Endothelial cell of umbilical vein (primary cell): ENCODE measurements around the gene BCR. TPM values are rescaled to one million over a fixed set of nuclear protein-coding genes. Genes with fewer than 3 reads are reported as not detected.

Experiments
- BruUV-seq: library from RNA; stranded (reverse); fragments of 400-500 nt; replicated peaks from 2 replicates; lab custom pipeline; 2021; lab: Mats Ljungman, UMichigan
- CTCF ChIA-PET: fragments of 300-600, 350-600 bp; sonication (Branson Sonifier 250); formaldehyde crosslinking; loops from one replicate; lab custom pipeline; 2021; ENCODE audit warnings: antibody characterized with exemption, inconsistent platforms; lab: Charles Lee
- POLR2A ChIA-PET: fragments of 300-600, 350-600 bp; sonication (Branson Sonifier 250); formaldehyde crosslinking; loops from one replicate; lab custom pipeline; 2021; ENCODE audit warnings: antibody characterized with exemption, inconsistent platforms; lab: Charles Lee
- DNase-seq: peaks from one replicate; pipeline ENCODE4 v3.0.0-alpha.2; 2011; ENCODE audit warnings: low read depth, low spot score
- FAIRE-seq: peaks from 2 replicates; lab custom pipeline; 2011; peaks lifted over from hg19 to GRCh38; lab: Jason Lieb, UNC
- H2AFZ ChIP-seq: 2 replicates; pipeline ENCODE4 v1.6.0; 2012; ENCODE audit warnings: low read depth, low read length, control low read depth, inconsistent platforms
- H3K27ac ChIP-seq: 2 replicates; pipeline ENCODE4 v1.5.1; 2011; ENCODE audit warnings: low read depth, mild to moderate bottlenecking, control low read depth, low read length, moderate library complexity; ENCODE audit not compliant: insufficient read depth
- H3K27me3 ChIP-seq, 2 experiments: 2 replicates each; pipeline versions ENCODE4 v1.6.0 to v1.6.1; 2011; ENCODE audit warnings: low read length in 2 of 2, mixed read lengths in 1 of 2; ENCODE audit not compliant: control insufficient read depth in 2 of 2, insufficient read depth in 2 of 2
- H3K36me3 ChIP-seq, 2 experiments: 2 replicates in 1 of 2; 3 replicates in 1 of 2; pipeline ENCODE4 v1.5.1; 2011; ENCODE audit warnings: low read length in 2 of 2, mild to moderate bottlenecking in 1 of 2, moderate library complexity in 1 of 2; ENCODE audit not compliant: control insufficient read depth in 2 of 2, insufficient read depth in 2 of 2; ENCODE audit errors: extremely low read depth in 1 of 2
- H3K4me1 ChIP-seq: 3 replicates; pipeline ENCODE4 v1.5.1; 2011; ENCODE audit warnings: mild to moderate bottlenecking, low read length; ENCODE audit not compliant: control insufficient read depth, insufficient read depth; ENCODE audit errors: extremely low read depth
- H3K4me2 ChIP-seq: 2 replicates; pipeline ENCODE4 v1.6.1; 2011; ENCODE audit warnings: low read length, control low read depth, mixed read lengths; ENCODE audit not compliant: insufficient read depth
- H3K4me3 ChIP-seq, 3 experiments: fragments of 200-600 bp in 1 of 3; sonication (generic), shearing (Covaris generic) in 1 of 3; replicated peaks in 1 of 3; 2 replicates each; pipeline ENCODE4 v1.5.1; 2011 to 2016; ENCODE audit warnings: control low read depth in 3 of 3, low read length in 3 of 3, mild to moderate bottlenecking in 2 of 3, inconsistent platforms in 1 of 3, low read depth in 1 of 3, moderate library complexity in 1 of 3; ENCODE audit not compliant: insufficient read depth in 1 of 3
- H3K79me2 ChIP-seq: 2 replicates; pipeline ENCODE4 v1.6.0; 2012; ENCODE audit warnings: low read length, inconsistent platforms; ENCODE audit not compliant: control insufficient read depth, insufficient read depth
- H3K9ac ChIP-seq: replicated peaks from 2 replicates; pipeline ENCODE3; 2011; ENCODE audit warnings: low read length, control low read depth; ENCODE audit not compliant: insufficient read depth; ENCODE audit errors: extremely low read depth
- H3K9me1 ChIP-seq: replicated peaks from 3 replicates; pipeline ENCODE4 v1.6.0; 2011; ENCODE audit warnings: mild to moderate bottlenecking, low read length; ENCODE audit not compliant: control insufficient read depth, insufficient read depth; ENCODE audit errors: extremely low read depth
- H3K9me3 ChIP-seq: replicated peaks from 2 replicates; pipeline ENCODE4 v1.5.1; 2012; ENCODE audit warnings: low read length, inconsistent platforms; ENCODE audit not compliant: control insufficient read depth, insufficient read depth
- H4K20me1 ChIP-seq: replicated peaks from 2 replicates; pipeline ENCODE3; 2011; ENCODE audit warnings: mild to moderate bottlenecking, low read length; ENCODE audit not compliant: control insufficient read depth, insufficient read depth; ENCODE audit errors: extremely low read depth
- CTCF ChIP-seq, 2 donors: IDR thresholded peaks; 1 replicate in 1 of 2; 2 replicates in 1 of 2; pipeline ENCODE4 v1.5.1; 2011; ENCODE audit warnings: low read length in 2 of 2, mild to moderate bottlenecking in 2 of 2, moderate library complexity in 2 of 2, control low read depth in 1 of 2, inconsistent platforms in 1 of 2, low read depth in 1 of 2; ENCODE audit not compliant: insufficient read depth in 1 of 2; ENCODE audit errors: extremely low read depth in 1 of 2
- EZH2 ChIP-seq: IDR thresholded peaks from 2 replicates; pipeline ENCODE4 v1.6.1; 2012; ENCODE audit warnings: borderline replicate concordance, low read depth, mild to moderate bottlenecking, moderate library complexity, low read length, inconsistent platforms; ENCODE audit not compliant: severe bottlenecking
- FOS ChIP-seq: IDR thresholded peaks from 2 replicates; pipeline ENCODE4 v1.6.1; 2011; ENCODE audit warnings: mild to moderate bottlenecking, low read length, moderate library complexity, borderline replicate concordance; ENCODE audit not compliant: insufficient read depth
- GATA2 ChIP-seq: IDR thresholded peaks from 2 replicates; pipeline ENCODE4 v1.7.0; 2011; ENCODE audit warnings: low read depth, mild to moderate bottlenecking, moderate library complexity, mixed read lengths, low read length; ENCODE audit not compliant: insufficient read length, insufficient read depth
- JUN ChIP-seq: IDR thresholded peaks from 2 replicates; pipeline ENCODE4 v1.6.1; 2011; ENCODE audit warnings: borderline replicate concordance, low read depth; ENCODE audit not compliant: insufficient read length, insufficient read depth
- MAX ChIP-seq: IDR thresholded peaks from 2 replicates; pipeline ENCODE4 v1.6.1; 2011; ENCODE audit not compliant: insufficient read depth, insufficient read length
- MYC ChIP-seq: IDR thresholded peaks from one replicate; pipeline ENCODE4 v1.6.1; 2011; ENCODE audit warnings: mild to moderate bottlenecking, low read depth, low read length
- POLR2A ChIP-seq: IDR thresholded peaks from 2 replicates; pipeline ENCODE4 v1.6.1; 2012; ENCODE audit warnings: low read depth, mild to moderate bottlenecking, control low read depth, low read length
- POLR2AphosphoS5 ChIP-seq: IDR thresholded peaks from 2 replicates; pipeline ENCODE4 v1.6.1; 2012; ENCODE audit warnings: low read depth, mild to moderate bottlenecking, control low read depth, low read length, moderate library complexity; ENCODE audit not compliant: insufficient read depth
- dilution Hi-C: fragments of 300-500 bp; cut with MboI; formaldehyde crosslinking; loops from one replicate; pipeline ENCODE4 v1.15.0; 2019; ENCODE audit warnings: low sequenced_read_pairs; ENCODE audit not compliant: extremely low pct_ligation_motif_present
- intact Hi-C: fragments of 100-400 bp; cut with micrococcal nuclease; formaldehyde crosslinking; loops from one replicate; pipeline ENCODE4 v1.10.0; 2022
- polyA plus RNA-seq, 4 experiments: library from polyadenylated mRNA; depleted of rRNA in 3 of 4; stranded (reverse) in 3 of 4; unstranded in 1 of 4; fragments of >200 nt; gene quantifications; 2 replicates each; pipeline versions ENCODE4 v1.2.1 to v1.2.3, GENCODE V29; 2011 to 2012; ENCODE audit warnings: missing spikeins in 1 of 4
- total RNA-seq: library from RNA; stranded (reverse); gene quantifications from 2 replicates; pipeline ENCODE4 v1.2.3, GENCODE V29; 2021

BCR gene
- total and polyA plus RNA-seq, 2 donors (not counting 3 experiments of a cell fraction or from before 2014, with no cell fraction given): 129 to 141 TPM

- Histone ChIP-seq H2AFZ (no peak overlapping the region), H3K4me3 (no peak overlapping the region), H3K9me3 (no peaks in the 10 kb centered on the region), H4K20me1 (peaks cover 13% of the 10 kb centered on the region), H3K4me2 (no peak overlapping the region), H3K4me1 (peaks cover 12% of the 10 kb centered on the region), H3K79me2 (peaks cover 95% of the 10 kb centered on the region), H3K36me3 (peaks cover 4 to 7% of the 10 kb centered on the region in 2 experiments), H3K27me3 (no peaks in the 10 kb centered on the region), H3K9ac (no peak overlapping the region), H3K27ac (no peak overlapping the region), H3K9me1 (no peaks in the 10 kb centered on the region)
- DNase-seq (no peak), FAIRE-seq (no peak)
- dilution Hi-C loops (no loop called here), intact Hi-C loops (no loop called here)
- TF ChIP-seq POLR2AphosphoS5: no peak
- no peak for TF ChIP-seq GATA2
- TF ChIP-seq FOS: no peak
- no peak for TF ChIP-seq POLR2A
- no peak for TF ChIP-seq CTCF (IDR thresholded peaks at IDR 0.05; ENCODE audit: extremely low read depth in 1 of 2, insufficient read depth in 1 of 2, low read depth in 1 of 2, low read length in 2 of 2)
- TF ChIP-seq MYC: no peak
- no peak for TF ChIP-seq MAX
- no peak for TF ChIP-seq EZH2
- no peak for TF ChIP-seq JUN
- CTCF ChIA-PET: no interaction called here
- no TSS peak for BruUV-seq
- POLR2A ChIA-PET: interaction anchor here (0.7 kb wide), 1 partner anchor 10 kb away, joined by 3 read pairs; no protein-coding TSS in a partner anchor
These were observed 13.6 kb downstream of the BCR start for GRCh38 chr22:23193882-23194281.
